Fibroblast of mammary gland (primary cell): ENCODE data around the gene HSPB2.
A peak's percentile ranks its signal among the peaks of the same experiment; 100 is the strongest.

ENCODE experiments used
- DNase-seq: peaks from one replicate; pipeline ENCODE4 v3.0.0-alpha.2; 2010; ENCODE audit warnings: low read depth
- H3K4me3 ChIP-seq: 2 replicates; pipeline ENCODE4 v1.5.1; 2011; ENCODE audit warnings: low read depth, mild to moderate bottlenecking, low read length, moderate library complexity; ENCODE audit not compliant: control insufficient read depth
- TF ChIP-seq, protein P1 (sequence below): conservative IDR thresholded peaks from 2 replicates; pipeline ENCODE4 v1.5.1; 2011; ENCODE audit warnings: low read depth, low read length, inconsistent platforms; ENCODE audit not compliant: control insufficient read depth, insufficient read depth

HSPB2 gene

DNA sequence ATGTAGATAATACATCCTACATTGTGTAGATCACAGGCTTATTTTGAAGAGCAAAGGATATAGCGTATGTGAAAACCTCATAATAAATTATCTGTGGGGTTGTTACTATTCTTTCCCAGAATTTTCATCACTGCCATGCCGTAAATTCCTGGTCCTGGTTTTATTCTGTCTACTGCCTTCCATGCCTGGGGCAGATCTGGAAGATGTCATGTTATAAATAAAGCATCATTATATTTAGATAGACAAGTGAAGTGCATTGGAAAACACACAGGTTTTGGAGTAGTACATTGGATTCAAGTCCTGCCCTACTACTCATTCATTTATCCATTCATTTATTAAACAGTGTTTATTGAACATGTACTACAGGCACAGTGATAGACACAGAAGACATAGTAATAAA is 8.4 kb downstream of the HSPB2 start:
- H3K4me3 ChIP-seq, result no peak overlapping the region
- DNase-seq, result no peak
- TF ChIP-seq, protein P1, sequence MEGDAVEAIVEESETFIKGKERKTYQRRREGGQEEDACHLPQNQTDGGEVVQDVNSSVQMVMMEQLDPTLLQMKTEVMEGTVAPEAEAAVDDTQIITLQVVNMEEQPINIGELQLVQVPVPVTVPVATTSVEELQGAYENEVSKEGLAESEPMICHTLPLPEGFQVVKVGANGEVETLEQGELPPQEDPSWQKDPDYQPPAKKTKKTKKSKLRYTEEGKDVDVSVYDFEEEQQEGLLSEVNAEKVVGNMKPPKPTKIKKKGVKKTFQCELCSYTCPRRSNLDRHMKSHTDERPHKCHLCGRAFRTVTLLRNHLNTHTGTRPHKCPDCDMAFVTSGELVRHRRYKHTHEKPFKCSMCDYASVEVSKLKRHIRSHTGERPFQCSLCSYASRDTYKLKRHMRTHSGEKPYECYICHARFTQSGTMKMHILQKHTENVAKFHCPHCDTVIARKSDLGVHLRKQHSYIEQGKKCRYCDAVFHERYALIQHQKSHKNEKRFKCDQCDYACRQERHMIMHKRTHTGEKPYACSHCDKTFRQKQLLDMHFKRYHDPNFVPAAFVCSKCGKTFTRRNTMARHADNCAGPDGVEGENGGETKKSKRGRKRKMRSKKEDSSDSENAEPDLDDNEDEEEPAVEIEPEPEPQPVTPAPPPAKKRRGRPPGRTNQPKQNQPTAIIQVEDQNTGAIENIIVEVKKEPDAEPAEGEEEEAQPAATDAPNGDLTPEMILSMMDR, result no peak

DNA sequence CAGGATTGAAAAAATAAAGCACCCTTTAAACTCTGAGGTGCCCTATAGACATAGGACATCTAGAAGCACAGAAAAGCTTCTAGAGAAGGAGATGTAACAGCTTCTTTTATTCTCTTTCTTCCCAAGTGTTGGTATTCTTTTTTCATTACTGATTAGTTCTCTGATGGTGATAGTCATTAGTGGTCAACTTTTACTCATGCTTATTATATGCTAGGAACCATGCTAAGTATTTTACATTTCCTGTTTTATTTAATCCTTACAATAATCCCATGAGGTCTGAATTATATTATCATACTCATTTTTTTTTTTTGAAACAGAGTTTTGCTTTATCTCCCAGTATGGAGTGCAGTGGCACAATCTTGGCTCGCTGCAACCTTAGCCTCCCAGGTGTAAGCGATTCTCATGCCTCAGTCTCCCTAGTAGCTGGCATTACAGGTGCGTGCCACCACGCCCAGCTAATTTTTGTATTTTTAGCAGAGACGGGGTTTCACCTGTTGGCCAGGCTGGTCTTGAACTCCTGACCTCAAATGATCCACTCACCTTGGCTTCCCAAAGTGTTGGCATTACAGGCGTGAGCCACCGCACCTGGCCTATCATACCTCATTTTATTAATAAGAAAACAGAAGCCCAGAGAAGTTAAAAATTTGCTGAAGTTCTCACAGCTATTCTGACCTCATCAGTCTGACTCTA is 9.2 kb downstream of the HSPB2 start:
- no peak overlapping the region for H3K4me3 ChIP-seq
- TF ChIP-seq, protein P1, result no peak
- DNase-seq, result no peak

GRCh38 chr11:111922803-111923202 is 10.3 kb downstream of the HSPB2 start:
- H3K4me3 ChIP-seq, result no peak overlapping the region
- TF ChIP-seq, protein P1, result no peak
- peak; percentile 89 for DNase-seq

DNA sequence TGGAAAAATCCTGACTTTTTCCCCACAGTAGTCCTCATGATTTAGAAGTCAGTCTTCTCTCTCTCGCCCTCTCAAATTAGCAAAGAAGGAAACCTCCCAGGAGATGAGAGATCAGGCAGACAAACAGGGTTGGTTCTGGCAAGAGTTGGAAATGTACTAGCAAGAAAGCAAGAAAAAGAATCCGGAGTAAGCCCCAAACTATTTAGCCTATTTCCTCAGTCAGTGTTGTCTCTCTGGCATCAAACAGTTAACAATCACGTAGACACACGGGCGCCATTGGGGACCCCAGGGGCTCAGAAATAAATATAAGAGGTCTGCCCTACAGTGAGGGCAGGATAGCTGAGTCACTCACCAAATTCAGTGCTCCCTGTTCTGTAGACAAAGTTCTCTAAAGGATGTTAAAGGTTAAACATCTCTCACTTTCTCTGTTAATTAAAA is 10.8 kb downstream of the HSPB2 start:
- TF ChIP-seq, protein P1, result no peak
- DNase-seq, result peak; percentile 51
- no peak overlapping the region for H3K4me3 ChIP-seq

DNA sequence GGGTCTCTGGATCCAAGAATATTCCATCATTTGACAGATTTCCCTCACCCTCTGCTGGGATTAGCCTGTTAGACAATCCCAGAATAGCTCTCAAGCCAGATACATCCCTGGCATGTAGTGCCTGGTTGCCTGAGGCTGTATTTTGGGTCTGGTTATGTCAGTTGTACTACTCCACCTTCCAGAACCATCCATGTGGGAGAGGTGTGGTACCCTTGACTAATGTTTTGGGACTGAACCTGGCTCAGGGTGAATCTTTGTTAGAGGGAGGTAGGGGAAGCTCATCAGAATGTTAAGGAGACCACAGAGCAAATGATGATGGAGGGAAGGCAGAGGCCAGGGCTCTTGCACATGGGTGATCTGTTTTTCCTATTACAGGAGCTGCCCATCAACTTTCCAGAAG is 11.4 kb downstream of the HSPB2 start:
- H3K4me3 ChIP-seq, result no peak overlapping the region
- DNase-seq, result no peak
- TF ChIP-seq, protein P1, result no peak

GRCh38 chr11:111925953-111926352 is 13.4 kb downstream of the HSPB2 start:
- no peak overlapping the region for H3K4me3 ChIP-seq
- DNase-seq, result no peak
- TF ChIP-seq, protein P1, result no peak
